Measurements from ENCODE around the gene SLX9.

- TF ChIP-seq CTCF (conservative IDR thresholded peaks at IDR 0.05; ENCODE audit: low read depth, low read length) (no peak), EZH2phosphoT487 (IDR thresholded peaks at IDR 0.05; ENCODE audit: borderline replicate concordance, low read length) (no peak), EZH2 (IDR thresholded peaks at IDR 0.05; ENCODE audit: low read length, unreplicated experiment) (no peak)
Measured at GRCh38 chr21:44895859-44896258, 44.0 kb upstream of the SLX9 start.
